Measurements from ENCODE around the gene DNAH10. TPM values are rescaled to one million over a fixed set of nuclear protein-coding genes. Genes with fewer than 3 reads are reported as not detected.

DNAH10 gene
- total and polyA plus RNA-seq, 2 donors from 2014 or later = 0.24 to 0.28 TPM

DNA sequence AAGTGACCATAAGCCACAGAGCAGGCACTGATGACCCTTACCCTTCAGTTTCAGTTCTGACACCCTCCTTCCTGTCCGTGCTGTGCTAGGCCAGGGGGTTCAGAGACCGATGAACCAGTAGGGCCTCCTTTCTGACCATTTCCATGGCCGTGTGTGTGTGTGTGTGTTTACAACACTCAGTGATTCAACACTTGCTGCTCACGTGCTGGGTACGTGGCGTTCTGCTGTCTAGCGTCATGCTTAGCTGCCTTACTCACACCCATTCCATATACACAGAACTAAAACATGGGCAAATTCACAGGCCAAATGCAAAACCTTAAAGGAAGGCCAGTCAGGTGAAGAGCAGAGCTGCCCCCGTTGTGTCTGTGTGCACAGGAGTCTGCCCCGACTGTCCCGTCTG is 67.5 kb downstream of the DNAH10 start:
- DNase-seq (no peak), FAIRE-seq (no peak)
- TF ChIP-seq, protein P1, sequence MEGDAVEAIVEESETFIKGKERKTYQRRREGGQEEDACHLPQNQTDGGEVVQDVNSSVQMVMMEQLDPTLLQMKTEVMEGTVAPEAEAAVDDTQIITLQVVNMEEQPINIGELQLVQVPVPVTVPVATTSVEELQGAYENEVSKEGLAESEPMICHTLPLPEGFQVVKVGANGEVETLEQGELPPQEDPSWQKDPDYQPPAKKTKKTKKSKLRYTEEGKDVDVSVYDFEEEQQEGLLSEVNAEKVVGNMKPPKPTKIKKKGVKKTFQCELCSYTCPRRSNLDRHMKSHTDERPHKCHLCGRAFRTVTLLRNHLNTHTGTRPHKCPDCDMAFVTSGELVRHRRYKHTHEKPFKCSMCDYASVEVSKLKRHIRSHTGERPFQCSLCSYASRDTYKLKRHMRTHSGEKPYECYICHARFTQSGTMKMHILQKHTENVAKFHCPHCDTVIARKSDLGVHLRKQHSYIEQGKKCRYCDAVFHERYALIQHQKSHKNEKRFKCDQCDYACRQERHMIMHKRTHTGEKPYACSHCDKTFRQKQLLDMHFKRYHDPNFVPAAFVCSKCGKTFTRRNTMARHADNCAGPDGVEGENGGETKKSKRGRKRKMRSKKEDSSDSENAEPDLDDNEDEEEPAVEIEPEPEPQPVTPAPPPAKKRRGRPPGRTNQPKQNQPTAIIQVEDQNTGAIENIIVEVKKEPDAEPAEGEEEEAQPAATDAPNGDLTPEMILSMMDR (IDR thresholded peaks at IDR 0.05; ENCODE audit: borderline replicate concordance, extremely low read depth, insufficient read depth) = no peak
- intact Hi-C loops (cut with DNase I) = no loop called here
- Histone ChIP-seq H3K9me3 (ENCODE audit: control insufficient read depth in 2 of 3, insufficient read depth in 1 of 3, low read length in 3 of 3) (peaks cover 0 to 6% (median 1%) of the 10 kb centered on the region in 3 donors), H3K9ac (ENCODE audit: low read length in 3 of 3) (no peak overlapping the region), H3K27ac (ENCODE audit: low read depth in 2 of 2, low read length in 2 of 2) (no peak overlapping the region), H3K36me3 (ENCODE audit: control insufficient read depth in 2 of 3, insufficient read depth in 3 of 3, low read length in 3 of 3) (peaks cover 0 to 3% (median 0%) of the 10 kb centered on the region in 3 donors), H3K27me3 (ENCODE audit: control insufficient read depth, insufficient read depth, low read length) (no peaks in the 10 kb centered on the region), H3K4me3 (ENCODE audit: low read length in 3 of 3) (no peak overlapping the region), H3K4me1 (ENCODE audit: control insufficient read depth in 2 of 3, insufficient read depth in 2 of 3, low read depth in 1 of 3, low read length in 3 of 3) (no peaks in the 10 kb centered on the region)

DNA sequence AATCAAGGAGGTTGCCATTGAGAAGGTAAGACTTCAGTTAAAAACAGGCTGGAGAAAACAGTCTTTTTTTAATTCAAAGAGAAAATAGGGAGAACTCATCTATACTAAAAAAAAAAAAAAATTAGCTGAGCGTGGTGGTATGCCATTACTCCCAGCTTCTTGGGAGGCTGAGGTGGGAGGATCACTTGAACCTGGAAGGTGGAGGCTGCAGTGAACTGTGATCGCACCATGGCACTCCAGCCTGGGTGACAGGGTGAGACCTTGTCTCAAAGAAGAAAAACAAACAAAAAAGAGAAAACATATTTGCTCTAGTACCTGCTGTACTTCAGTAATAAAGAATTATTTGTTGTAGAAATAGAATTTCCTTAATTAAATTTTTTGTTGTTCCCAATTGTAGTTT is 68.6 kb downstream of the DNAH10 start:
- Histone ChIP-seq H3K4me1 (ENCODE audit: control insufficient read depth in 2 of 3, insufficient read depth in 2 of 3, low read depth in 1 of 3, low read length in 3 of 3) (no peaks in the 10 kb centered on the region), H3K27me3 (ENCODE audit: control insufficient read depth, insufficient read depth, low read length) (no peaks in the 10 kb centered on the region), H3K4me3 (ENCODE audit: low read length in 3 of 3) (no peak overlapping the region), H3K36me3 (ENCODE audit: control insufficient read depth in 2 of 3, insufficient read depth in 3 of 3, low read length in 3 of 3) (peaks cover 0 to 3% (median 0%) of the 10 kb centered on the region in 3 donors), H3K27ac (ENCODE audit: low read depth in 2 of 2, low read length in 2 of 2) (no peak overlapping the region), H3K9ac (ENCODE audit: low read length in 3 of 3) (no peak overlapping the region), H3K9me3 (ENCODE audit: control insufficient read depth in 2 of 3, insufficient read depth in 1 of 3, low read length in 3 of 3) (peaks cover 0 to 12% (median 1%) of the 10 kb centered on the region in 3 donors)
- intact Hi-C loops (cut with DNase I) = no loop called here
- TF ChIP-seq, protein P1 (IDR thresholded peaks at IDR 0.05; ENCODE audit: borderline replicate concordance, extremely low read depth, insufficient read depth) = no peak
- DNase-seq (no peak), FAIRE-seq (no peak)

DNA sequence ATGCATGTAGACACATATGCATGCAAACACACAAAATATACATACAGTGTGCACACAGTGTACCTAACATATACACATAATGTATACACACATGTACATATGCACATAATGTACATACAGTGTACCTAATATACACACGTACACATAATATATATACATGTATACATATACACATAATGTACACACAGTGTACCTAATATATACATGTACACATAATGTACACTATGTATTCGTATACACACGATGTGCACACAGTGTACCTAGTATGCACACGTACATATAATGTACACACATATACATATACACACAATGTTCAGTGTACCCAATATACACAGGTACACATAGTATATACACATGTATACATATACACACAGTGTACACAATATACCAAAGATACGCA is 70.0 kb downstream of the DNAH10 start:
- H3K4me1 ChIP-seq (ENCODE audit: control insufficient read depth in 2 of 3, insufficient read depth in 2 of 3, low read depth in 1 of 3, low read length in 3 of 3) = no peaks in the 10 kb centered on the region
- H3K9ac ChIP-seq (ENCODE audit: low read length in 3 of 3) = no peak overlapping the region
- H3K9me3 ChIP-seq (ENCODE audit: control insufficient read depth in 2 of 3, insufficient read depth in 1 of 3, low read length in 3 of 3) = peaks cover 0 to 12% (median 1%) of the 10 kb centered on the region in 3 donors
- TF ChIP-seq, protein P1 (IDR thresholded peaks at IDR 0.05; ENCODE audit: borderline replicate concordance, extremely low read depth, insufficient read depth) = no peak
- H3K27ac ChIP-seq (ENCODE audit: low read depth in 2 of 2, low read length in 2 of 2) = no peak overlapping the region
- FAIRE-seq = no peak
- intact Hi-C loops (cut with DNase I) = no loop called here
- DNase-seq = no peak
- peaks cover 0 to 3% (median 0%) of the 10 kb centered on the region in 3 donors for H3K36me3 ChIP-seq (ENCODE audit: control insufficient read depth in 2 of 3, insufficient read depth in 3 of 3, low read length in 3 of 3)
- no peaks in the 10 kb centered on the region for H3K27me3 ChIP-seq (ENCODE audit: control insufficient read depth, insufficient read depth, low read length)
- H3K4me3 ChIP-seq (ENCODE audit: low read length in 3 of 3) = no peak overlapping the region

DNA sequence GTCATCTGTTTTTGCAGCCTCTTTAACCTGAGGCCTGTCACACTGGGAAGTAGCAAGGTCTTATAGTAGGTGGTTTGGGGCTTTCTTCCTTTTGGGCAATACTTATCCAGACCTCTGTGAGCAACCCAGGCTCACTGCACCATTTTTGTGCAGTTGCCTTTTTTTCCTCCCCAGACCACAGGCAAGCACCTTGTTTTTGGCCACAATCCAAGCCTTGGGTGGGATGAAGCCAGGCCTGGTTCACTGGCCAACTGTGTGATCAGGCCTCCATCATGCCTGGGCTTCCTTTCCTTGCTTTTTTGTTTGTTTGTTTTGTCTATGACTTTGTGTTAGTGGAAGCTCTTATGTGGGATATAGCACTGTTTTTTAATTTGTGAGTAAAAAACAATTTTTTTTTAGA is 71.7 kb downstream of the DNAH10 start:
- Histone ChIP-seq H3K9me3 (ENCODE audit: control insufficient read depth in 2 of 3, insufficient read depth in 1 of 3, low read length in 3 of 3) (peaks cover 0 to 7% (median 1%) of the 10 kb centered on the region in 3 donors), H3K27me3 (ENCODE audit: control insufficient read depth, insufficient read depth, low read length) (no peaks in the 10 kb centered on the region), H3K36me3 (ENCODE audit: control insufficient read depth in 2 of 3, insufficient read depth in 3 of 3, low read length in 3 of 3) (peaks cover 0 to 3% (median 0%) of the 10 kb centered on the region in 3 donors), H3K27ac (ENCODE audit: low read depth in 2 of 2, low read length in 2 of 2) (no peak overlapping the region), H3K4me3 (ENCODE audit: low read length in 3 of 3) (no peak overlapping the region), H3K9ac (ENCODE audit: low read length in 3 of 3) (no peak overlapping the region), H3K4me1 (ENCODE audit: control insufficient read depth in 2 of 3, insufficient read depth in 2 of 3, low read depth in 1 of 3, low read length in 3 of 3) (no peaks in the 10 kb centered on the region)
- FAIRE-seq = no peak
- TF ChIP-seq, protein P1 (IDR thresholded peaks at IDR 0.05; ENCODE audit: borderline replicate concordance, extremely low read depth, insufficient read depth) = no peak
- intact Hi-C loops (cut with DNase I) = no loop called here
- DNase-seq = no peak
